Tibial artery (tissue), 4 donors: Measurements from ENCODE around the gene BUD31.

Experiments
- DNase-seq, 2 donors: peaks; one replicate each; pipeline ENCODE4 v3.0.0-alpha.2; 2019
- H3K27ac ChIP-seq, 2 donors: fragments of 200-600 bp; sonication (generic) in 1 of 2; 1 replicate in 1 of 2; 2 replicates in 1 of 2; pipeline ENCODE4 v1.5.1; 2018 to 2019; ENCODE audit warnings: mild to moderate bottlenecking in 1 of 2
- H3K27me3 ChIP-seq, 2 donors: fragments of 200-600 bp; sonication (generic) in 1 of 2; one replicate each; pipeline versions ENCODE4 v1.5.1 to v1.6.0; 2016 to 2019
- H3K36me3 ChIP-seq, 3 donors: fragments of 200-600 bp; sonication (generic) in 2 of 3; one replicate each; pipeline ENCODE4 v1.5.1; 2016 to 2019; ENCODE audit warnings: mild to moderate bottlenecking in 2 of 3
- H3K4me1 ChIP-seq, 4 donors: fragments of 200-600 bp; sonication (generic) in 2 of 4; 1 replicate in 3 of 4; 2 replicates in 1 of 4; pipeline ENCODE4 v1.5.1; 2016 to 2019
- H3K4me3 ChIP-seq, 2 donors: fragments of 200-600 bp; sonication (generic) in 1 of 2; 1 replicate in 1 of 2; 2 replicates in 1 of 2; pipeline ENCODE4 v1.5.1; 2018 to 2019; ENCODE audit warnings: mild to moderate bottlenecking in 2 of 2
- H3K9me3 ChIP-seq, 3 donors: fragments of 200-600 bp; sonication (generic) in 1 of 3; one replicate each; pipeline ENCODE4 v1.5.1; 2016 to 2019
- intact Hi-C: fragments of 100-400 bp; cut with DNase I; formaldehyde crosslinking; loops from one replicate; pipeline ENCODE4 v1.15.0; 2023; ENCODE audit warnings: low total_unique reads
- TF ChIP-seq, protein P1 (sequence below), 2 experiments: fragments of 200-600 bp in 1 of 2; fragments of 450-650 bp in 1 of 2; IDR thresholded peaks; one replicate each; pipeline ENCODE4 v1.5.1; 2017 to 2019; ENCODE audit warnings: antibody characterized with exemption in 2 of 2, mild to moderate bottlenecking in 1 of 2, moderate library complexity in 1 of 2

BUD31 gene

DNA sequence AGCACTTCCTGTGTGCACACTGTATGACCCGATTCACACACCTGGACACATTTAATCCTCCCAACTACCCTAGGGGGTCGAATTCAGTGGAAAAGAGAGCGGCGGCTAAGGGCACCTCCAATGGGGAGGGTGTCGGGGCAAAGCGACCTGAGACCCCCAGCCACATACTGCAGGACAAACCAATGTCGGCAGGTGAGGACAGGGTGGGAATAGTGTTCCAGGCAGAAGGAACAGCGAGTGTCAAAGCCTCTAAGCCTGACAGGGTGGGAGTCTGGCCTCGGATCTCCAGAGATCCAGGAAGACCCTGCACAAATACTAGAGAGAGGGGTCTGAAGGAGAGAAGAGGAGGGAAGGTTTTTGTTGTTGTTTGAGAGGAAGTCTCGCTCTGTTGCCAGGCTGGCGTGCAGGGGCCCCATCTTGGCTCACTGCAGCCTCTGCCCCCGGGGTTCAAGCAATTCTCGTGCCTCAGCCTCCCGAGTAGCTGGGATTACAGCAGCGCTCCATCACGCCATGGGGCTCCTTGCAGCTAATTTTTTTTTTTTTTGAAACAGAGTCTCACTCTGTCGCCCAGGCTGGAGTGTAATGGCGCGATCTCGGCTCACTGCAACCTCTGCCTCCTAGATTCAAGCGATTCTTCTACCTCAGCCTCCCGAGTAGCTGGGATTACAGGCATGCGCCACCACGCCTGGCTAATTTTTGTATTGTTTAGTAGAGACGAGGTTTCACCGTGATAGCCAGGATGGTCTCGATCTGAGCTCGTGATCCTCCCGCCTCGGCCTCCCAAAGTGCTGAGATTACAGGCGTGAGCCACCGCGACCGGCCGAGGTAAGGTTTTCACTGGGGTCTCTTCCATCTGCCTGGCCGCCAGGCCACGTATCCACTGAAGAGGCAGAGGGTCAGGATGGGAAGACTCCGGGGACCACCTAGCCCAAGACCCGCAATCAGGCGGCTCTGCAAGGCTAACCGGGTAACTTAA is 35.4 kb upstream of the BUD31 start:
- TF ChIP-seq, protein P1, sequence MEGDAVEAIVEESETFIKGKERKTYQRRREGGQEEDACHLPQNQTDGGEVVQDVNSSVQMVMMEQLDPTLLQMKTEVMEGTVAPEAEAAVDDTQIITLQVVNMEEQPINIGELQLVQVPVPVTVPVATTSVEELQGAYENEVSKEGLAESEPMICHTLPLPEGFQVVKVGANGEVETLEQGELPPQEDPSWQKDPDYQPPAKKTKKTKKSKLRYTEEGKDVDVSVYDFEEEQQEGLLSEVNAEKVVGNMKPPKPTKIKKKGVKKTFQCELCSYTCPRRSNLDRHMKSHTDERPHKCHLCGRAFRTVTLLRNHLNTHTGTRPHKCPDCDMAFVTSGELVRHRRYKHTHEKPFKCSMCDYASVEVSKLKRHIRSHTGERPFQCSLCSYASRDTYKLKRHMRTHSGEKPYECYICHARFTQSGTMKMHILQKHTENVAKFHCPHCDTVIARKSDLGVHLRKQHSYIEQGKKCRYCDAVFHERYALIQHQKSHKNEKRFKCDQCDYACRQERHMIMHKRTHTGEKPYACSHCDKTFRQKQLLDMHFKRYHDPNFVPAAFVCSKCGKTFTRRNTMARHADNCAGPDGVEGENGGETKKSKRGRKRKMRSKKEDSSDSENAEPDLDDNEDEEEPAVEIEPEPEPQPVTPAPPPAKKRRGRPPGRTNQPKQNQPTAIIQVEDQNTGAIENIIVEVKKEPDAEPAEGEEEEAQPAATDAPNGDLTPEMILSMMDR (IDR thresholded peaks at IDR 0.05) = no peak
- intact Hi-C loops = no loop called here
- DNase-seq = no peak
- Histone ChIP-seq H3K27me3 (no peaks in the 10 kb centered on the region), H3K36me3 (peaks cover 0 to 23% (median 13%) of the 10 kb centered on the region in 3 donors), H3K9me3 (no peaks in the 10 kb centered on the region), H3K4me1 (peaks cover 0 to 37% (median 16%) of the 10 kb centered on the region in 4 donors), H3K4me3 (peak overlapping the region; percentile 92 to 99), H3K27ac (peak overlapping the region; percentile 90 to 93)

DNA sequence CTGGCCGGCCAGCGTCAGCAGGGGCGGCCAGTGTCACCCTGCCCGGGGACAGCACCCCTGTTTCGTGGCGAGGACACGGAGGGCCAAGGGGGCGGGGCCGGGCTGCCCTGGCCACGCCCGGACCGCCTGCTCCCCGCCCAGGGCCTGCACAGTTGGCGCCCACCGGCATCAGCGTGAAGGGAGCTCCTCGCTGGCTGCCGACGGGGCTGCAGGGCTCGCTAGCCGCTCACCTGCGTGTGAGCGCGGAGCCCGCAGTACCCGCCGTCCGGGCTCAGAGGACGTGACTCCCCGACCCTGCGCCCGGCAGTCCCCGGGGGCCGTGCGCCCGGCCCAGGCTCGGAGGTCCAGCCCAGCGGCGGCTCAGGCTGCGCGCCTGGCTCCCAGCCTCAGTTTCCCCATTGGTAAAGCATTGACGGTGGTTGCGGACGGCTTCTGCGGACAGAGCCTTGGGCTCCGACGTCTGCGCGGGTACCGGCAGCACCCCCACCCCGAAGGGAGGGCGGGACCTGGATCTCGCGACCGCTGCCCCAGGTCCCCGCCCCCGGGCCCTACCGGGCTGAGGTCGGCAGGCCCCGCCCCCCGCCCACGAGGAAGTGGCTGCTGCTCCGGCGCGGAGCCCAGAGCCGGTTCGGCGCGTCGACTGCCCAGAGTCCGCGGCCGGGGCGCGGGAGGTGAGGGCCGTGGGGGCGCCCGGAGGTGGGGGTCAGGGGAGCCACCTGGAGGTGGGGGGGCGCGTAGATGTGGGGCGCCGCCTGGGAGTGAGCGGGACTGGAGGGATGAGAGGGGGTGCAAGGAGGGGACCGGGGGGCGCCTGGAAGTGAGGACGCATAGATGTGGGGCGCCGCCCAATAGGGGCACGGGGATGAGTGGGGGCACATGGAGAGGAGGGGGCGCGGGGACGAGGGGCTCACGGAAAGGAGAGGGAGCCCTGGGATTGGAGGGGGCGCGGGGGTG is 34.4 kb upstream of the BUD31 start, which contains the start of gene ARPC1B:
ARPC1B (plus strand) TSS at position 620 of the 954 bp plus-strand sequence. CDS start 10,985 bp downstream, outside the sequence.
- peaks cover 0 to 14% (median 14%) of the 10 kb centered on the region in 3 donors for H3K36me3 ChIP-seq
- peak within 1 kb of the TSS; percentile 90 to 93 for H3K27ac ChIP-seq
- TF ChIP-seq, protein P1 (IDR thresholded peaks at IDR 0.05) = no peak
- H3K27me3 ChIP-seq = no peaks in the 10 kb centered on the region
- no peaks in the 10 kb centered on the region for H3K9me3 ChIP-seq
- H3K4me1 ChIP-seq = peaks cover 0 to 44% (median 21%) of the 10 kb centered on the region in 4 donors
- intact Hi-C loops = no loop called here
- H3K4me3 ChIP-seq = peak within 1 kb of the TSS; percentile 92 to 99
- DNase-seq = peak; percentile 80 to 90

DNA sequence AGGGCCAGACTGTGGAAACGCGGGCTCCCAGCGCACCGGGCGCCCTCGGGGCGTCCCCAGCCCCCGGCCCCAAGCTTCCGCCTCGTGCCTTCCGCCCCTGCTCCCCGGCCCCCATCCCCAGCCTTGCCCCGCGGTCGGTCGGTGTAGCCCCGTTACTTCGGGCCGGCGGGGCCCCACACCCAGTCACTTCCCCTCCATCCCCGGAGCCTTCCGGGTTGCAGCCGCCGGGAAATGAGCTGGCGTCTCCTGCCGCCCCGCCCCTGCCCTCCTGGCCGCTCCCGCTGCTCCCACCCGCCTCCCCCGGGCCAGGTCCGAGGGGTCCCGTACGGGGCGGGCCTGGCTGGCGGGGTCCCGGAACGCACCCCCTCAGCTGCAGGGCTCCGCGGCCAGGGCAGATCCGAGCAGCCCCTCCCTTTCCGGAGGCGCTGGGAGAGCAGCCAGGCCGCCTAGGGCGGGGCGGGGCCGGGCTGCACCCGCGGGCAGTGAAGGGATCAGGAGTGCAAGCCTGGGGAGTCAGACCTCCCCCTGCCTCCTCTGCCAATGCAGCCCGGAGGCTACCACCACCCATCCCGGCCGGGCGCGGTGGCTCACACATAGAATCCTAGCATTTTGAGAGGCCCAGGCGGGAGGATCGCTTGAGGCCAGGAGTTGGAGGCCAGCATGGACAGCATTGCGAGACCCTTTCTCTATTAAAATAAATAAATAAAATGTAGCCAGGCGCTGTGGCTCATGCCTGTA is 33.5 kb upstream of the BUD31 start:
- TF ChIP-seq, protein P1 (IDR thresholded peaks at IDR 0.05) = no peak
- peak; percentile 77 to 91 for DNase-seq
- peak overlapping the region; percentile 92 to 99 for H3K4me3 ChIP-seq
- peaks cover 0 to 14% (median 11%) of the 10 kb centered on the region in 3 donors for H3K36me3 ChIP-seq
- no peaks in the 10 kb centered on the region for H3K27me3 ChIP-seq
- H3K9me3 ChIP-seq = no peaks in the 10 kb centered on the region
- H3K27ac ChIP-seq = peak overlapping the region; percentile 90 to 93
- H3K4me1 ChIP-seq = peaks cover 0 to 47% (median 27%) of the 10 kb centered on the region in 4 donors
- intact Hi-C loops = no loop called here

DNA sequence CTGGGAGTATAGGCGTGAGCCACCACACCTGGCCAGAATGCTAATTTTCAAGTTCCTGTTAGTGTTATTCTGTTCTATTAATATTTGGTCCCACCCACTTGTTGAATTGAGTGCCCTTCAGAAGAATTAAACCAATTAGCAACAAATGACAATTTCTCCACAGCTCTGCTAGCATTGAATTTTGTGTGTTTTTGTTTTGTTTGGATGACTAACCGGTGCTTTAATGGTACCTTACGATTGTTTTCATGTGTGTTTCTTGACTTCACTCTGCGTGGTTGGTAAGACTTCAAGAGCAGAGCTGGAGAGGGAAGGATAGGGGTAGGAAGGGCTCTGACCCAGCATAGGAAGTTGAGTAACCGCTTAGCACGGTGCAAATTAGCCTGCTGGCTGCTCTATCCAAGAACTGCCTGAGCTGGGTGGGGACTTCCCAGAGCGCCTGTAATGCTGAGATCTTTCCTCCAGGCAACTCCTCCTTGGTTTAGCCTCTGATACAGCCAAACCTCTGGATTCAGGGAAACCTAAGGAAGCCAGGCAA is 29.7 kb upstream of the BUD31 start:
- Histone ChIP-seq H3K9me3 (no peaks in the 10 kb centered on the region), H3K27me3 (no peaks in the 10 kb centered on the region), H3K36me3 (peaks cover 0 to 14% (median 13%) of the 10 kb centered on the region in 3 donors), H3K4me3 (peak overlapping the region; percentile 21 to 33), H3K27ac (peak overlapping the region; percentile 84 to 86), H3K4me1 (peaks cover 0 to 44% (median 39%) of the 10 kb centered on the region in 4 donors)
- DNase-seq = peak; percentile 87 to 88
- TF ChIP-seq, protein P1 (IDR thresholded peaks at IDR 0.05) = peak in 1 of 2 experiments; percentile 22
- intact Hi-C loops = no loop called here
